Panc1 (cell line): ENCODE results near the gene CPEB2.

ENCODE experiments used
- CTCF ChIP-seq: fragments of 450-650 bp; IDR thresholded peaks from 2 replicates; pipeline ENCODE4 v1.5.1; 2017; ENCODE audit warnings: mild to moderate bottlenecking
- POLR2AphosphoS5 ChIP-seq: IDR thresholded peaks from 2 replicates; pipeline ENCODE4 v1.6.1; 2012; ENCODE audit warnings: mild to moderate bottlenecking, low read depth, low read length, moderate library complexity

GRCh38 chr4:15005474-15006115, 3.3 kb downstream of the CPEB2 start:
- TF ChIP-seq POLR2AphosphoS5 (no peak), CTCF (no peak)
